K562 (cell line): ENCODE measurements around the gene SH3BGR. TPM values are rescaled to one million over a fixed set of nuclear protein-coding genes. Genes with fewer than 3 reads are reported as not detected.

ENCODE experiments used
- ATAC-seq: fragments of 200-7000 bp; cut with Tn5 transposase; 3 replicates; pipeline ENCODE4 v1.9.1; 2020; ENCODE audit warnings: moderate library complexity
- BruUV-seq: library from RNA; stranded (reverse); fragments of 400-500 nt; replicated peaks from 2 replicates; lab custom pipeline; 2021; lab: Mats Ljungman, UMichigan
- CTCF ChIA-PET: fragments of 300-600 bp; formaldehyde crosslinking; extraction: SDS; loops from one replicate; lab custom pipeline; 2021; ENCODE audit warnings: low intra/inter-chr PET ratio; lab: Yijun Ruan, JAX
- POLR2A ChIA-PET: fragments of 300-600, 350-650 bp; sonication (Branson Sonifier 250); formaldehyde crosslinking; extraction: SDS; loops from one replicate; lab custom pipeline; 2021; ENCODE audit warnings: antibody characterized with exemption, inconsistent platforms; lab: Yijun Ruan, JAX
- DNase-seq, 4 experiments: peaks; one replicate each; pipeline versions ENCODE4 v3.0.0 to v3.0.0-alpha.2; 2011 to 2018; ENCODE audit warnings: low spot score in 3 of 4, mixed read lengths in 3 of 4; ENCODE audit errors: extremely low read depth in 1 of 4
- FAIRE-seq: peaks from 2 replicates; lab custom pipeline; 2011; peaks lifted over from hg19 to GRCh38; lab: Jason Lieb, UNC
- H2AFZ ChIP-seq: 2 replicates; pipeline ENCODE4 v1.6.0; 2011; ENCODE audit warnings: low read depth, low read length, control low read depth, inconsistent platforms
- H3K27ac ChIP-seq: fragments of 200-600 bp; 3 replicates; pipeline ENCODE4 v1.8.0; 2011; ENCODE audit warnings: low read depth, mild to moderate bottlenecking, control low read depth, inconsistent platforms, low read length, moderate library complexity, mixed read lengths; ENCODE audit errors: extremely low read depth
- H3K27me3 ChIP-seq, 2 experiments: fragments of 300-600 bp in 1 of 2; 2 replicates in 1 of 2; 3 replicates in 1 of 2; pipeline versions ENCODE4 v1.6.0 to v1.8.0; 2011; ENCODE audit warnings: inconsistent platforms in 2 of 2, low read length in 2 of 2, mild to moderate bottlenecking in 1 of 2, mixed read lengths in 1 of 2, moderate library complexity in 1 of 2; ENCODE audit not compliant: control insufficient read depth in 2 of 2, insufficient read depth in 2 of 2
- H3K36me3 ChIP-seq: fragments of 300-600 bp; 3 replicates; pipeline ENCODE4 v1.8.0; 2011; ENCODE audit warnings: mild to moderate bottlenecking, low read length, inconsistent platforms; ENCODE audit not compliant: control insufficient read depth, insufficient read depth
- H3K4me1 ChIP-seq, 2 experiments: fragments of 200-600 bp in 1 of 2; replicated peaks in 1 of 2; 2 replicates in 1 of 2; 3 replicates in 1 of 2; pipeline versions ENCODE4 v1.5.1 to v1.8.0; 2011; ENCODE audit warnings: inconsistent platforms in 2 of 2, low read length in 2 of 2, mild to moderate bottlenecking in 1 of 2, mixed read lengths in 1 of 2, moderate library complexity in 1 of 2; ENCODE audit not compliant: control insufficient read depth in 2 of 2, insufficient read depth in 2 of 2
- H3K4me2 ChIP-seq: 2 replicates; pipeline ENCODE4 v1.6.1; 2011; ENCODE audit warnings: low read length, control low read depth, inconsistent platforms, mixed read lengths; ENCODE audit not compliant: insufficient read depth
- H3K4me3 ChIP-seq: fragments of 200-600 bp; sonication (generic), shearing (Covaris generic); 2 replicates; pipeline ENCODE4 v1.5.1; 2016; ENCODE audit warnings: control low read depth, inconsistent platforms
- H3K79me2 ChIP-seq: fragments of 200-600 bp; 3 replicates; pipeline ENCODE4 v1.8.0; 2011; ENCODE audit warnings: low read length, inconsistent platforms; ENCODE audit not compliant: control insufficient read depth, insufficient read depth
- H3K9ac ChIP-seq, 2 experiments: 2 replicates each; pipeline versions ENCODE4 v1.6.0 to v1.6.1; 2011; ENCODE audit warnings: low read depth in 2 of 2, low read length in 2 of 2, control low read depth in 1 of 2, inconsistent platforms in 1 of 2, mild to moderate bottlenecking in 1 of 2, mixed read lengths in 1 of 2; ENCODE audit not compliant: insufficient read depth in 1 of 2
- H3K9me1 ChIP-seq: one replicate; pipeline ENCODE4 v1.6.0; 2011; ENCODE audit warnings: inconsistent platforms, mild to moderate bottlenecking, low read length, moderate library complexity; ENCODE audit not compliant: control insufficient read depth, insufficient read depth
- H3K9me3 ChIP-seq: replicated peaks from 2 replicates; pipeline ENCODE4 v1.5.1; 2011; ENCODE audit warnings: low read depth, low read length, inconsistent platforms; ENCODE audit not compliant: control insufficient read depth, insufficient read depth
- H4K20me1 ChIP-seq: replicated peaks from 2 replicates; pipeline ENCODE4 v1.6.1; 2011; ENCODE audit warnings: low read length, inconsistent platforms, mixed read lengths; ENCODE audit not compliant: control insufficient read depth, insufficient read depth
- CBFA2T3 ChIP-seq: fragments of 450-650 bp; IDR thresholded peaks from 2 replicates; pipeline ENCODE4 v1.6.1; 2017
- ELF1 ChIP-seq: fragments of 200-800 bp; sonication (Bioruptor generic); IDR thresholded peaks from 2 replicates; pipeline ENCODE4 v1.6.1; 2016; ENCODE audit warnings: missing genetic modification characterization, missing compliant biosample characterization
- LARP7 ChIP-seq: fragments of 450-650 bp; IDR thresholded peaks from 2 replicates; pipeline ENCODE4 v1.6.1; 2016
- NFYB ChIP-seq: IDR thresholded peaks from 2 replicates; pipeline ENCODE4 v1.6.1; 2011; ENCODE audit warnings: mild to moderate bottlenecking, moderate library complexity; ENCODE audit not compliant: insufficient read length; ENCODE audit errors: extremely low read depth
- PTRF ChIP-seq: fragments of 450-650 bp; IDR thresholded peaks from 2 replicates; pipeline ENCODE4 v1.6.1; 2016; ENCODE audit warnings: mild to moderate bottlenecking, missing genetic modification characterization, missing compliant biosample characterization
- ZNF140 ChIP-seq: fragments of 250-450 bp; sonication (Bioruptor Pico); IDR thresholded peaks from 2 replicates; pipeline ENCODE4 v1.8.0; 2021; ENCODE audit warnings: moderate library complexity, mild to moderate bottlenecking, inconsistent platforms
- ZNF436 ChIP-seq: fragments of 250-450, 450-650 bp; sonication (Bioruptor Pico); formaldehyde crosslinking; IDR thresholded peaks from 2 replicates; pipeline ENCODE4 v1.7.0; 2020; ENCODE audit warnings: mild to moderate bottlenecking
- WGBS: fragments of 100-300 bp; shearing (Covaris generic); methylation state at CpG from one replicate; pipeline ENCODE4 v1.1.6; 2016; ENCODE audit warnings: low coverage, mixed read lengths; ENCODE audit not compliant: insufficient coverage; ENCODE audit errors: missing lambda C conversion rate; 5-methylcytosine and 5-hydroxymethylcytosine counted together
- in situ Hi-C: fragments of 300-500 bp; cut with MboI; formaldehyde crosslinking; loops from 4 replicates; pipeline ENCODE4 v1.15.0; 2018; ENCODE audit warnings: inconsistent platforms, mixed read lengths
- intact Hi-C: fragments of 100-400 bp; cut with micrococcal nuclease; formaldehyde crosslinking; loops from 2 replicates; pipeline ENCODE4 v1.14.2; 2022
- polyA plus RNA-seq, 8 experiments: library from polyadenylated mRNA; depleted of rRNA in 4 of 8; stranded (reverse) in 5 of 8; unstranded in 3 of 8; fragments of >200 nt; fragmentation: Nextera tagmentation in 2 of 8; fragmentation: Illumina TruSeq in 1 of 8; extraction: Ambion mirVana in 2 of 8; extraction: Trizol in 1 of 8; gene quantifications; 2 replicates each; pipeline versions ENCODE4 v1.2.1 to v1.2.3, GENCODE V29; 2011 to 2014; ENCODE audit warnings: inconsistent platforms in 1 of 8, missing spikeins in 1 of 8
- total RNA-seq, 7 experiments: library from RNA; depleted of rRNA in 6 of 7; stranded (reverse); fragments of >200 nt in 6 of 7; fragmentation: Illumina TruSeq in 2 of 7; extraction: Trizol in 2 of 7; gene quantifications; 2 replicates each; pipeline versions ENCODE4 v1.2.1 to v1.2.3, GENCODE V29; 2011 to 2021; ENCODE audit warnings: low replicate concordance in 1 of 7
- TF ChIP-seq, protein P1 (sequence below): fragments of 250-450 bp; sonication (Bioruptor Pico); IDR thresholded peaks from 2 replicates; pipeline ENCODE4 v1.8.0; 2022; ENCODE audit warnings: inconsistent platforms
- TF ChIP-seq, protein P2 (sequence below): sonication (generic); formaldehyde crosslinking; IDR thresholded peaks from 2 replicates; pipeline ENCODE4 v1.8.0; 2022; ENCODE audit warnings: mild to moderate bottlenecking, missing genetic modification reagents
- TF ChIP-seq, protein P3 (sequence below): sonication (generic); formaldehyde crosslinking; IDR thresholded peaks from 2 replicates; pipeline ENCODE4 v1.8.1; 2022; ENCODE audit warnings: missing genetic modification reagents
- TF ChIP-seq, protein P4 (sequence below): sonication (generic); formaldehyde crosslinking; IDR thresholded peaks from 2 replicates; pipeline ENCODE4 v1.8.1; 2023; ENCODE audit warnings: missing genetic modification reagents, mild to moderate bottlenecking, borderline replicate concordance
- TF ChIP-seq, protein P5 (sequence below): sonication (generic); formaldehyde crosslinking; IDR thresholded peaks from 2 replicates; pipeline ENCODE4 v1.8.0; 2022; ENCODE audit warnings: missing genetic modification reagents, mild to moderate bottlenecking, borderline replicate concordance

SH3BGR gene
- total and polyA plus RNA-seq, 9 of the 15 experiments (the other 6 are each of a cell fraction or from before 2014, with no cell fraction given), result 6.6 to 42.9 (median 25.6) TPM

DNA sequence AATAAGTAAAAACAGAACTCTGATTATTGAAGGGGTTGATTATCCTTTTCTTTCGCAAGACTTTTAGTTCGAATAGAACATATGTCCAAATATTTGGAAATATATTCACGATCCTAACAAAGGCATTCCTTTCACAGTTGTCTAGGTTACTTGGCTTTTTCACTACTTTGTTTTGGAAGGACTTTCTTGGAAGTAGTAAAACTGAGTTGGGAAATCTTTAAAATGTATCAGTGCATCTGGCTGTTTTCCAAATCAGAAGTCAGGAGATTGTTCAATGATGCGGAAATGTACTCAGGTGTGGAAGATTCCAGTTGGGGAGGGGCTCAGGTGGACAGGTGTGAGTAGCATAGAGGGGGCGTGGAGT is 67.1 kb downstream of the SH3BGR start:
- ChIA-PET POLR2A (interaction anchor here (0.6 to 1.0 kb wide), 2 partner anchors 14 to 166 kb away, joined by 3 to 6 read pairs; no protein-coding TSS in a partner anchor), CTCF (interaction anchor here (1.2 to 2.0 kb wide), 2 partner anchors 195 to 197 kb away, joined by 6 to 18 read pairs; no protein-coding TSS in a partner anchor)
- in situ Hi-C loops (no loop called here), intact Hi-C loops (loop anchor here (1.0 kb wide), 1 partner anchor 197 kb away; no protein-coding TSS in a partner anchor)
- no peaks in the 10 kb centered on the region for H3K9me1 ChIP-seq
- H3K9me3 ChIP-seq, result no peaks in the 10 kb centered on the region
- peaks cover 4 to 11% of the 10 kb centered on the region in 2 experiments; a peak in 1 of 5 replicates for H3K27me3 ChIP-seq
- ATAC-seq, result no peak
- H3K79me2 ChIP-seq, result no peaks in the 10 kb centered on the region
- FAIRE-seq, result no peak
- no peaks in the 10 kb centered on the region for H3K4me1 ChIP-seq
- H4K20me1 ChIP-seq, result no peaks in the 10 kb centered on the region
- no peak for DNase-seq
- no peak overlapping the region for H3K4me2 ChIP-seq
- no peak overlapping the region for H3K27ac ChIP-seq
- no peak overlapping the region for H2AFZ ChIP-seq
- H3K4me3 ChIP-seq, result no peak overlapping the region
- BruUV-seq, result no TSS peak
- no peak overlapping the region for H3K9ac ChIP-seq
- WGBS, result 32% methylated on average over 5 of the region's 5 CpGs
- H3K36me3 ChIP-seq, result no peaks in the 10 kb centered on the region
- TF ChIP-seq, protein P1, sequence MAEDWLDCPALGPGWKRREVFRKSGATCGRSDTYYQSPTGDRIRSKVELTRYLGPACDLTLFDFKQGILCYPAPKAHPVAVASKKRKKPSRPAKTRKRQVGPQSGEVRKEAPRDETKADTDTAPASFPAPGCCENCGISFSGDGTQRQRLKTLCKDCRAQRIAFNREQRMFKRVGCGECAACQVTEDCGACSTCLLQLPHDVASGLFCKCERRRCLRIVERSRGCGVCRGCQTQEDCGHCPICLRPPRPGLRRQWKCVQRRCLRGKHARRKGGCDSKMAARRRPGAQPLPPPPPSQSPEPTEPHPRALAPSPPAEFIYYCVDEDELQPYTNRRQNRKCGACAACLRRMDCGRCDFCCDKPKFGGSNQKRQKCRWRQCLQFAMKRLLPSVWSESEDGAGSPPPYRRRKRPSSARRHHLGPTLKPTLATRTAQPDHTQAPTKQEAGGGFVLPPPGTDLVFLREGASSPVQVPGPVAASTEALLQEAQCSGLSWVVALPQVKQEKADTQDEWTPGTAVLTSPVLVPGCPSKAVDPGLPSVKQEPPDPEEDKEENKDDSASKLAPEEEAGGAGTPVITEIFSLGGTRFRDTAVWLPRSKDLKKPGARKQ (CRISPR knock-in tag), result no peak
- TF ChIP-seq ZNF436 (no peak), ZNF140 (CRISPR knock-in tag) (no peak), NFYB (no peak), PTRF (tag) (no peak), CBFA2T3 (no peak), ELF1 (tag) (no peak), LARP7 (no peak)
- TF ChIP-seq, protein P2, sequence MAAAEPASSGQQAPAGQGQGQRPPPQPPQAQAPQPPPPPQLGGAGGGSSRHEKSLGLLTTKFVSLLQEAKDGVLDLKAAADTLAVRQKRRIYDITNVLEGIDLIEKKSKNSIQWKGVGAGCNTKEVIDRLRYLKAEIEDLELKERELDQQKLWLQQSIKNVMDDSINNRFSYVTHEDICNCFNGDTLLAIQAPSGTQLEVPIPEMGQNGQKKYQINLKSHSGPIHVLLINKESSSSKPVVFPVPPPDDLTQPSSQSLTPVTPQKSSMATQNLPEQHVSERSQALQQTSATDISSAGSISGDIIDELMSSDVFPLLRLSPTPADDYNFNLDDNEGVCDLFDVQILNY, result no peak
- TF ChIP-seq, protein P3, sequence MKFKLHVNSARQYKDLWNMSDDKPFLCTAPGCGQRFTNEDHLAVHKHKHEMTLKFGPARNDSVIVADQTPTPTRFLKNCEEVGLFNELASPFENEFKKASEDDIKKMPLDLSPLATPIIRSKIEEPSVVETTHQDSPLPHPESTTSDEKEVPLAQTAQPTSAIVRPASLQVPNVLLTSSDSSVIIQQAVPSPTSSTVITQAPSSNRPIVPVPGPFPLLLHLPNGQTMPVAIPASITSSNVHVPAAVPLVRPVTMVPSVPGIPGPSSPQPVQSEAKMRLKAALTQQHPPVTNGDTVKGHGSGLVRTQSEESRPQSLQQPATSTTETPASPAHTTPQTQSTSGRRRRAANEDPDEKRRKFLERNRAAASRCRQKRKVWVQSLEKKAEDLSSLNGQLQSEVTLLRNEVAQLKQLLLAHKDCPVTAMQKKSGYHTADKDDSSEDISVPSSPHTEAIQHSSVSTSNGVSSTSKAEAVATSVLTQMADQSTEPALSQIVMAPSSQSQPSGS (CRISPR knock-in tag), result no peak
- TF ChIP-seq, protein P4, sequence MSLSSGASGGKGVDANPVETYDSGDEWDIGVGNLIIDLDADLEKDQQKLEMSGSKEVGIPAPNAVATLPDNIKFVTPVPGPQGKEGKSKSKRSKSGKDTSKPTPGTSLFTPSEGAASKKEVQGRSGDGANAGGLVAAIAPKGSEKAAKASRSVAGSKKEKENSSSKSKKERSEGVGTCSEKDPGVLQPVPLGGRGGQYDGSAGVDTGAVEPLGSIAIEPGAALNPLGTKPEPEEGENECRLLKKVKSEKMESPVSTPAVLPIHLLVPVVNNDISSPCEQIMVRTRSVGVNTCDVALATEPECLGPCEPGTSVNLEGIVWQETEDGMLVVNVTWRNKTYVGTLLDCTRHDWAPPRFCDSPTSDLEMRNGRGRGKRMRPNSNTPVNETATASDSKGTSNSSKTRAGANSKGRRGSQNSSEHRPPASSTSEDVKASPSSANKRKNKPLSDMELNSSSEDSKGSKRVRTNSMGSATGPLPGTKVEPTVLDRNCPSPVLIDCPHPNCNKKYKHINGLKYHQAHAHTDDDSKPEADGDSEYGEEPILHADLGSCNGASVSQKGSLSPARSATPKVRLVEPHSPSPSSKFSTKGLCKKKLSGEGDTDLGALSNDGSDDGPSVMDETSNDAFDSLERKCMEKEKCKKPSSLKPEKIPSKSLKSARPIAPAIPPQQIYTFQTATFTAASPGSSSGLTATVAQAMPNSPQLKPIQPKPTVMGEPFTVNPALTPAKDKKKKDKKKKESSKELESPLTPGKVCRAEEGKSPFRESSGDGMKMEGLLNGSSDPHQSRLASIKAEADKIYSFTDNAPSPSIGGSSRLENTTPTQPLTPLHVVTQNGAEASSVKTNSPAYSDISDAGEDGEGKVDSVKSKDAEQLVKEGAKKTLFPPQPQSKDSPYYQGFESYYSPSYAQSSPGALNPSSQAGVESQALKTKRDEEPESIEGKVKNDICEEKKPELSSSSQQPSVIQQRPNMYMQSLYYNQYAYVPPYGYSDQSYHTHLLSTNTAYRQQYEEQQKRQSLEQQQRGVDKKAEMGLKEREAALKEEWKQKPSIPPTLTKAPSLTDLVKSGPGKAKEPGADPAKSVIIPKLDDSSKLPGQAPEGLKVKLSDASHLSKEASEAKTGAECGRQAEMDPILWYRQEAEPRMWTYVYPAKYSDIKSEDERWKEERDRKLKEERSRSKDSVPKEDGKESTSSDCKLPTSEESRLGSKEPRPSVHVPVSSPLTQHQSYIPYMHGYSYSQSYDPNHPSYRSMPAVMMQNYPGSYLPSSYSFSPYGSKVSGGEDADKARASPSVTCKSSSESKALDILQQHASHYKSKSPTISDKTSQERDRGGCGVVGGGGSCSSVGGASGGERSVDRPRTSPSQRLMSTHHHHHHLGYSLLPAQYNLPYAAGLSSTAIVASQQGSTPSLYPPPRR (CRISPR knock-in tag), result no peak
- TF ChIP-seq, protein P5, sequence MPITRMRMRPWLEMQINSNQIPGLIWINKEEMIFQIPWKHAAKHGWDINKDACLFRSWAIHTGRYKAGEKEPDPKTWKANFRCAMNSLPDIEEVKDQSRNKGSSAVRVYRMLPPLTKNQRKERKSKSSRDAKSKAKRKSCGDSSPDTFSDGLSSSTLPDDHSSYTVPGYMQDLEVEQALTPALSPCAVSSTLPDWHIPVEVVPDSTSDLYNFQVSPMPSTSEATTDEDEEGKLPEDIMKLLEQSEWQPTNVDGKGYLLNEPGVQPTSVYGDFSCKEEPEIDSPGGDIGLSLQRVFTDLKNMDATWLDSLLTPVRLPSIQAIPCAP, result no peak
